Stimulated activated CD4-positive, alpha-beta T cell treated with anti-CD3 and anti-CD28 coated beads, Interleukin-1b, Interleukin-23, amount 100 ng/mL, for 48 hours (primary cell): Measurements from ENCODE around the gene PRKCE.

ENCODE experiments used
- DNase-seq: peaks from one replicate; pipeline ENCODE4 v3.0.0-alpha.2; 2020

PRKCE gene

GRCh38 chr2:45634223-45634622 lies 17.3 kb upstream of the PRKCE start:
- DNase-seq: no peak

GRCh38 chr2:45636008-45636407 lies 15.5 kb upstream of the PRKCE start:
- DNase-seq: no peak

GRCh38 chr2:45637440-45637839 lies 14.0 kb upstream of the PRKCE start:
- no peak for DNase-seq

- DNase-seq: no peak
Observed at GRCh38 chr2:45640576-45640975, 10.9 kb upstream of the PRKCE start.

GRCh38 chr2:45643095-45643494 lies 8.4 kb upstream of the PRKCE start:
- DNase-seq: no peak

- DNase-seq: peak; percentile 60
Observed at GRCh38 chr2:45643543-45644542, 7.6 kb upstream of the PRKCE start.

GRCh38 chr2:45646289-45646688 lies 5.2 kb upstream of the PRKCE start:
- no peak for DNase-seq

- DNase-seq: no peak
Observed at GRCh38 chr2:45647356-45647755, 4.1 kb upstream of the PRKCE start.

- DNase-seq: no peak
Observed at GRCh38 chr2:45647986-45648520, 3.4 kb upstream of the PRKCE start.

- DNase-seq: no peak
Observed at GRCh38 chr2:45648636-45649035, 2.8 kb upstream of the PRKCE start.

GRCh38 chr2:45649462-45649857 lies 2.0 kb upstream of the PRKCE start:
- DNase-seq: no peak

GRCh38 chr2:45649858-45650811 lies 1.3 kb upstream of the PRKCE start:
- peak; percentile 48 for DNase-seq

- DNase-seq: peak; percentile 87
Observed at GRCh38 chr2:45650851-45651414, 542 bp upstream of the PRKCE start.

GRCh38 chr2:45652090-45653031 lies 886 bp downstream of the PRKCE start:
- DNase-seq: peak; percentile 11

- no peak for DNase-seq
Observed at GRCh38 chr2:45653122-45653913, 1.8 kb downstream of the PRKCE start.

GRCh38 chr2:45654250-45654649 lies 2.8 kb downstream of the PRKCE start:
- no peak for DNase-seq

- no peak for DNase-seq
Observed at GRCh38 chr2:45661828-45662227, 10.4 kb downstream of the PRKCE start.

GRCh38 chr2:45664635-45665261 lies 13.3 kb downstream of the PRKCE start:
- DNase-seq: no peak

- DNase-seq: no peak
Observed at GRCh38 chr2:45668509-45668908, 17.0 kb downstream of the PRKCE start.

GRCh38 chr2:45669032-45669486 lies 17.6 kb downstream of the PRKCE start:
- no peak for DNase-seq
